Type B pancreatic cell (in vitro differentiated cells): ENCODE data around the gene GRIN2A. TPM values are rescaled to one million over a fixed set of nuclear protein-coding genes. Genes with fewer than 3 reads are reported as not detected.

Experiments
- DNase-seq: peaks from one replicate; pipeline ENCODE4 v3.0.0; 2021; ENCODE audit warnings: mixed read lengths; ENCODE audit not compliant: unreplicated experiment; ENCODE audit errors: extremely low spot score
- H3K27ac Mint-ChIP-seq: 2 replicates; pipeline ENCODE4 v1.8.0; 2021; ENCODE audit warnings: mild to moderate bottlenecking, mixed read lengths
- H3K27me3 Mint-ChIP-seq: 2 replicates; pipeline ENCODE4 v1.8.0; 2021; ENCODE audit warnings: mixed read lengths
- H3K36me3 Mint-ChIP-seq: 2 replicates; pipeline ENCODE4 v1.8.0; 2021; ENCODE audit warnings: mixed read lengths
- H3K4me1 Mint-ChIP-seq: one replicate; pipeline ENCODE4 v1.8.0; 2021; ENCODE audit warnings: mixed read lengths; ENCODE audit not compliant: unreplicated experiment
- H3K4me3 Mint-ChIP-seq: 2 replicates; pipeline ENCODE4 v1.8.0; 2021; ENCODE audit warnings: mild to moderate bottlenecking, mixed read lengths
- H3K9me3 Mint-ChIP-seq: 2 replicates; pipeline ENCODE4 v1.8.0; 2021; ENCODE audit warnings: mixed read lengths
- total RNA-seq: library from RNA; stranded (reverse); gene quantifications from 2 replicates; pipeline ENCODE4 v1.2.1, GENCODE V29; 2021; ENCODE audit warnings: low replicate concordance
- TF ChIP-seq, protein P1 (sequence below): fragments of 200-600 bp; sonication (generic); conservative IDR thresholded peaks from 2 replicates; pipeline ENCODE4 v1.5.0; 2021; ENCODE audit warnings: antibody characterized with exemption, mild to moderate bottlenecking

The GRIN2A gene
- total RNA-seq, 1 donor from 2014 or later, result 7.1 TPM

- Mint-ChIP-seq H3K36me3 (no peaks in the 10 kb centered on the region), H3K4me1 (no peaks in the 10 kb centered on the region), H3K27me3 (peaks cover 12% of the 10 kb centered on the region), H3K9me3 (no peaks in the 10 kb centered on the region), H3K27ac (no peak overlapping the region), H3K4me3 (no peak overlapping the region)
- no peak for DNase-seq
- TF ChIP-seq, protein P1, sequence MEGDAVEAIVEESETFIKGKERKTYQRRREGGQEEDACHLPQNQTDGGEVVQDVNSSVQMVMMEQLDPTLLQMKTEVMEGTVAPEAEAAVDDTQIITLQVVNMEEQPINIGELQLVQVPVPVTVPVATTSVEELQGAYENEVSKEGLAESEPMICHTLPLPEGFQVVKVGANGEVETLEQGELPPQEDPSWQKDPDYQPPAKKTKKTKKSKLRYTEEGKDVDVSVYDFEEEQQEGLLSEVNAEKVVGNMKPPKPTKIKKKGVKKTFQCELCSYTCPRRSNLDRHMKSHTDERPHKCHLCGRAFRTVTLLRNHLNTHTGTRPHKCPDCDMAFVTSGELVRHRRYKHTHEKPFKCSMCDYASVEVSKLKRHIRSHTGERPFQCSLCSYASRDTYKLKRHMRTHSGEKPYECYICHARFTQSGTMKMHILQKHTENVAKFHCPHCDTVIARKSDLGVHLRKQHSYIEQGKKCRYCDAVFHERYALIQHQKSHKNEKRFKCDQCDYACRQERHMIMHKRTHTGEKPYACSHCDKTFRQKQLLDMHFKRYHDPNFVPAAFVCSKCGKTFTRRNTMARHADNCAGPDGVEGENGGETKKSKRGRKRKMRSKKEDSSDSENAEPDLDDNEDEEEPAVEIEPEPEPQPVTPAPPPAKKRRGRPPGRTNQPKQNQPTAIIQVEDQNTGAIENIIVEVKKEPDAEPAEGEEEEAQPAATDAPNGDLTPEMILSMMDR, result no peak
Observed at GRCh38 chr16:10151718-10152117, 30.5 kb downstream of the GRIN2A start.

DNA sequence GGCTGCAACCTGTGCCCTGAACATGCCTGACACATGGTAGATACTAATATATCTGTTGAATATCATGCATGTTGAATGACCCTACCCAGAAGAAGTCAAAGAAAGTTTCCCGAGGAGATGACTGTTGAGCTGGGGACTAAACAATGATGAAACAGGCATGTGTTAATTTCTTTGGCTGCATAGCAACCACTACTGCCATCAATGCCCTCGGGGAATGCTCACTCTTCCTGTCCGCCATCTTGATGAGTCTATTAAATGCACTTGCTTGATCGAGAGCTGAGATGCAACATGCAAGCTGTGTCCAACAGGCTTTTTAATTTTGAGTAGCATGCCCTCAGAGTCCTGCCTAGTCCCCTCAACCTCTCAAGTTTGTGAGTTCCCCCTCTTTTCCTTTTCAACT lies 31.3 kb downstream of the GRIN2A start:
- TF ChIP-seq, protein P1, result no peak
- H3K4me3 Mint-ChIP-seq, result no peak overlapping the region
- no peaks in the 10 kb centered on the region for H3K4me1 Mint-ChIP-seq
- H3K27me3 Mint-ChIP-seq, result peaks cover 12% of the 10 kb centered on the region
- no peaks in the 10 kb centered on the region for H3K9me3 Mint-ChIP-seq
- H3K27ac Mint-ChIP-seq, result no peak overlapping the region
- no peak for DNase-seq
- H3K36me3 Mint-ChIP-seq, result no peaks in the 10 kb centered on the region

- Mint-ChIP-seq H3K4me3 (no peak overlapping the region), H3K36me3 (no peaks in the 10 kb centered on the region), H3K9me3 (no peaks in the 10 kb centered on the region), H3K27me3 (peaks cover 16% of the 10 kb centered on the region), H3K4me1 (no peaks in the 10 kb centered on the region), H3K27ac (no peak overlapping the region)
- TF ChIP-seq, protein P1, result no peak
- DNase-seq, result no peak
Observed at GRCh38 chr16:10145542-10146035, 36.6 kb downstream of the GRIN2A start.

- no peaks in the 10 kb centered on the region for H3K36me3 Mint-ChIP-seq
- H3K4me3 Mint-ChIP-seq, result no peak overlapping the region
- H3K9me3 Mint-ChIP-seq, result no peaks in the 10 kb centered on the region
- H3K4me1 Mint-ChIP-seq, result no peaks in the 10 kb centered on the region
- TF ChIP-seq, protein P1, result no peak
- no peak overlapping the region for H3K27ac Mint-ChIP-seq
- no peak for DNase-seq
- H3K27me3 Mint-ChIP-seq, result peaks cover 11% of the 10 kb centered on the region
Observed at GRCh38 chr16:10141671-10142070, 40.6 kb downstream of the GRIN2A start.

DNA sequence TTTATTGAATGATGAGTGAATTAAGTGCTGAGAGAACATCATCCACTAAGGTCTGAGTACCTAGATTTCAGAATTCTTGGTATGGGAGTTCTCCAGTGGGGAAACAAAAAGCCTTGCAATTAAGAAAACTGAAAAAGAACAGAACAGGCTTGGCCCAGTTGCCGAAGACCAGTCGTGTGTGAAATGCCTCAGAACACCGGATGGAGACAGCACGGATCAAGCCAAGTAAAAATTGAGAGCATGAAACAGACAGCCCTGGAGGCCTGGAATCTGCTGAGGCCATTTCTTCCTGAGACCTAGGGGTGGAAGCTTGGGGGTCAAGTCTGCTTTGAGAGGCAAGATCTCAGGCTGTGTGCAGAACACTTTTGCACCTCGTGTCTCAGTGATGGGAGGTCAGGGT lies 43.3 kb downstream of the GRIN2A start:
- TF ChIP-seq, protein P1, result no peak
- DNase-seq, result no peak
- Mint-ChIP-seq H3K36me3 (no peaks in the 10 kb centered on the region), H3K27me3 (peaks cover 11% of the 10 kb centered on the region), H3K27ac (no peak overlapping the region), H3K9me3 (no peaks in the 10 kb centered on the region), H3K4me3 (no peak overlapping the region), H3K4me1 (no peaks in the 10 kb centered on the region)

DNA sequence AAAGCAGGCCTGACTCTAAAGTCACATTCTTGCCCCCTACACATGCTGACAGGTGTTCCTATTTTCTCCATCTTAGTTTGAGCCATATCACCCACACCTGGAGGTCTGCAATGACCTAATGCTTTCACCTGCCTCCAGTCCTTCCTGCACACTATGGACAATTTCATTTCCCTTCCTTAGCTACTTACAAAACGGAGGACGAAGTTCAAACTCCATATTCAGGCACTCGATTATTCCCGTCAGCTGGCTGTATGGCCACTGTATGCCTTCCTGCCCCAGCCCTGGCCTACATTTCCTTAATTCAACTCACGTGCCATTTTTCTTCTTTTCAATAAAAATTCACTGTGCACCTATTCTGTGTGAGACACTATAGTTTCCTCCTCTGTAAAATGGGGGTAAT lies 44.9 kb downstream of the GRIN2A start:
- Mint-ChIP-seq H3K36me3 (no peaks in the 10 kb centered on the region), H3K9me3 (no peaks in the 10 kb centered on the region), H3K4me3 (no peak overlapping the region), H3K27me3 (peaks cover 4% of the 10 kb centered on the region), H3K4me1 (no peaks in the 10 kb centered on the region), H3K27ac (no peak overlapping the region)
- TF ChIP-seq, protein P1, result no peak
- no peak for DNase-seq
